ENCODE measurements around the gene KCNIP4. TPM values are rescaled to one million over a fixed set of nuclear protein-coding genes. Genes with fewer than 3 reads are reported as not detected.

Gene KCNIP4
- total and polyA plus RNA-seq, 2 of the 8 experiments (the other 6 are each of a cell fraction or from before 2014, with no cell fraction given), result 0.06 TPM; not detected in 1

DNA sequence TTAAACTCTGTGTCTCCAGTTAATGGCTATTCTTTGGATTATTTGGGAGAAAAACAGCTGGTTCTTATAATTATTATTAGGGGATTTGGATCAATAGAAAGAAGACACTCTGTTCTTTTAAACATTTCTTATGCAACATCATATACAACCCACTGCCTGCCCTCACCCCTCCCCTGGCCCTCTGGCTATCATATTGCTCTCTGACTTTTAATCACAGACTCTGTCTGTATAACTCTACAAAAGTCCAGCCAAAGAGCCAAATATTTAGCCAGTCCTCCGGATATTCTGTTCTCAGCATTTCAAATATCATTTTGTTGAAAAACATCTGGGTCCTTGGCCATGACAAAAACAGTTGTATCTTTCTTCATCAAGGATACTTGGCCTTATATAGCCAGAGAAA lies 1267.3 kb downstream of the KCNIP4 start:
- H3K23me2 ChIP-seq (ENCODE audit: low read depth, low read length), result no peaks in the 10 kb centered on the region; the same call in 1 of the 2 replicates
- no peaks in the 10 kb centered on the region for H3K79me1 ChIP-seq (ENCODE audit: low read depth, low read length)
- no peak overlapping the region for H3K14ac ChIP-seq (ENCODE audit: insufficient read length)
- DNase-seq (ENCODE audit: low read depth in 1 of 2, low spot score in 2 of 2), result no peak
- POLR2A ChIA-PET (ENCODE audit: partially characterized antibody), result no interaction called here
- H3K79me2 ChIP-seq (ENCODE audit: control insufficient read depth in 1 of 2, insufficient read depth in 2 of 2, low read length in 2 of 2), result no peaks in the 10 kb centered on the region
- H2BK12ac ChIP-seq (ENCODE audit: low read depth, low read length), result no peak overlapping the region
- H2BK20ac ChIP-seq (ENCODE audit: low read length), result no peak overlapping the region
- H2BK15ac ChIP-seq (ENCODE audit: low read length), result no peak overlapping the region
- H3K23ac ChIP-seq (ENCODE audit: insufficient read length), result no peak overlapping the region
- 89% methylated on average over 1 of the region's 1 CpG; no CpG with 5 or more reads in 1 of the 2 experiments for WGBS, 2 experiments (ENCODE audit: extremely low coverage in 1 of 2, insufficient coverage in 1 of 2, insufficient read length in 1 of 2, insufficient replicate concordance in 2 of 2, low coverage in 1 of 2, low lambda C conversion rate in 2 of 2, missing lambda C conversion rate in 1 of 2)
- CTCF ChIA-PET (ENCODE audit: partially characterized antibody), result no interaction called here
- no peaks in the 10 kb centered on the region for H3K4me1 ChIP-seq (replicated peaks in 1 of 4; ENCODE audit: control insufficient read depth in 3 of 4, insufficient read depth in 4 of 4, low read length in 3 of 4)
- no peak overlapping the region for H2BK5ac ChIP-seq (ENCODE audit: low read depth, low read length)
- H2BK120ac ChIP-seq (replicated peaks; ENCODE audit: low read depth, low read length), result no peak overlapping the region
- H3K9ac ChIP-seq (replicated peaks in 1 of 4; ENCODE audit: extremely low read depth in 1 of 4, low read depth in 3 of 4, low read length in 3 of 4), result no peak overlapping the region
- H3K56ac ChIP-seq (replicated peaks; ENCODE audit: insufficient read length, low read depth, low read length), result no peak overlapping the region
- no peak overlapping the region for H4K8ac ChIP-seq (ENCODE audit: extremely low read depth, insufficient read depth, low read length)
- H3K4me2 ChIP-seq (ENCODE audit: insufficient read depth in 1 of 2, low read depth in 2 of 2, low read length in 2 of 2), result no peak overlapping the region
- no peak for TF ChIP-seq RXRA (IDR thresholded peaks at IDR 0.05; ENCODE audit: insufficient read depth, low read depth, low read length)
- no peak for TF ChIP-seq CHD1 (IDR thresholded peaks at IDR 0.05; ENCODE audit: low read depth, low read length)
- TF ChIP-seq SP1 (IDR thresholded peaks at IDR 0.05; ENCODE audit: low read depth, low read length), result no peak
- H3K9me3 ChIP-seq (ENCODE audit: insufficient read depth in 2 of 2, low read depth in 1 of 2, low read length in 1 of 2), result no peaks in the 10 kb centered on the region
- H4K20me1 ChIP-seq (replicated peaks in 1 of 2; ENCODE audit: control insufficient read depth in 1 of 2, insufficient read depth in 2 of 2, low read length in 2 of 2), result no peaks in the 10 kb centered on the region
- FAIRE-seq, result no peak
- no peak overlapping the region for H4K91ac ChIP-seq (replicated peaks; ENCODE audit: insufficient read length, low read length)
- no peaks in the 10 kb centered on the region for H3K36me3 ChIP-seq (ENCODE audit: control insufficient read depth in 2 of 4, insufficient read depth in 4 of 4, low read length in 3 of 4)
- H3K4me3 ChIP-seq (ENCODE audit: extremely low read depth in 1 of 4, insufficient read depth in 2 of 4, low read depth in 3 of 4, low read length in 4 of 4), result no peak overlapping the region
- H2AK5ac ChIP-seq (ENCODE audit: low read depth, low read length), result no peak overlapping the region
- H3K27ac ChIP-seq (ENCODE audit: low read depth, low read length), result no peak overlapping the region
- no peak overlapping the region for H3K18ac ChIP-seq (ENCODE audit: extremely low read depth, low read length)
- no peaks in the 10 kb centered on the region for H3K27me3 ChIP-seq (replicated peaks in 1 of 4; ENCODE audit: control insufficient read depth in 3 of 4, extremely low read depth in 1 of 4, insufficient read depth in 3 of 4, low read length in 3 of 4)
- no peak overlapping the region for H4K5ac ChIP-seq (ENCODE audit: insufficient read length, low read depth, low read length)
- no peak overlapping the region for H2AFZ ChIP-seq (ENCODE audit: low read length)
- no peak overlapping the region for H3K4ac ChIP-seq (replicated peaks; ENCODE audit: insufficient read length, low read depth, low read length)

All from H1 (cell line).